Caki2 (cell line): Measurements from ENCODE around the gene HYCC2. TPM values are rescaled to one million over a fixed set of nuclear protein-coding genes. Genes with fewer than 3 reads are reported as not detected.
"Not testable (repeated sequence)": the region's sequence is repeated elsewhere in the genome, so short reads cannot be mapped to it uniquely, and the experiment has no call there.

Source experiments
- DNase-seq: peaks from one replicate; pipeline ENCODE4 v3.0.0-alpha.2; 2015; ENCODE audit warnings: low read depth
- in situ Hi-C: cut with HindIII; loops from 2 replicates; pipeline ENCODE4 v1.10.0; 2016; ENCODE audit warnings: low sequenced_read_pairs, low pct_unique_long_range_greater_than_20kb, mixed read lengths
- total RNA-seq: library from RNA; depleted of rRNA; stranded (reverse); fragments of >200 nt; shearing (Covaris generic); gene quantifications from 2 replicates; pipeline ENCODE4 v1.2.3, GENCODE V29; 2014; ENCODE audit warnings: low replicate concordance; rRNA removed

The HYCC2 gene
- total RNA-seq: 0.70 and 2.8 TPM in 2 replicates

GRCh38 chr2:201071479-201072200 lies at the start of gene HYCC2, which contains the start of gene NDUFB3:
HYCC2 (minus strand) TSS chr2:201071671; CDS start chr2:201024009, 47,662 bp downstream.
NDUFB3 (plus strand) TSS chr2:201072001; CDS start chr2:201078883, 6,882 bp downstream.
- DNase-seq: peak; percentile 97
- in situ Hi-C loops: no loop called here

- DNase-seq: peak; percentile 60
- in situ Hi-C loops: loop anchor here (5.0 kb wide), 1 partner anchor 33 kb away; no protein-coding TSS in a partner anchor
Observed at GRCh38 chr2:201118961-201119854, 47.7 kb upstream of the HYCC2 start.

- DNase-seq: peak; percentile 96
Observed at GRCh38 chr2:201118121-201118960, 46.9 kb upstream of the HYCC2 start.

GRCh38 chr2:201117735-201118094 lies 46.2 kb upstream of the HYCC2 start:
- DNase-seq: not testable (repeated sequence)
- in situ Hi-C loops: loop anchor here (5.0 kb wide), 1 partner anchor 35 kb away; no protein-coding TSS in a partner anchor

More at GRCh38 chr2:201118121-201118960, 46.9 kb upstream of the HYCC2 start:
- in situ Hi-C loops: loop anchor here (5.0 kb wide), 1 partner anchor 34 kb away; no protein-coding TSS in a partner anchor

- DNase-seq: peak; percentile 88
Observed at GRCh38 chr2:201116959-201117734, 45.7 kb upstream of the HYCC2 start.

GRCh38 chr2:201116115-201116958 lies 44.9 kb upstream of the HYCC2 start, which contains the start of gene CFLAR:
CFLAR (plus strand) TSS chr2:201116164; CDS start chr2:201129866, 13,702 bp downstream.
- in situ Hi-C loops: loop anchor here (5.0 kb wide), 1 partner anchor 36 kb away; no protein-coding TSS in a partner anchor

More at GRCh38 chr2:201116959-201117734, 45.7 kb upstream of the HYCC2 start:
- in situ Hi-C loops: loop anchor here (5.0 kb wide), 1 partner anchor 35 kb away; no protein-coding TSS in a partner anchor

GRCh38 chr2:201114846-201115245 lies 43.4 kb upstream of the HYCC2 start:
- in situ Hi-C loops: loop anchor here (5.0 kb wide), 1 partner anchor 37 kb away; no protein-coding TSS in a partner anchor

More at GRCh38 chr2:201116115-201116958, 44.9 kb upstream of the HYCC2 start, which contains the start of gene CFLAR:
- DNase-seq: peak; percentile 88

GRCh38 chr2:201114350-201114749 lies 42.9 kb upstream of the HYCC2 start:
- in situ Hi-C loops: no loop called here
- DNase-seq: peak; percentile 36

More at GRCh38 chr2:201114846-201115245, 43.4 kb upstream of the HYCC2 start:
- DNase-seq: no peak

- in situ Hi-C loops: no loop called here
- no peak for DNase-seq
Observed at GRCh38 chr2:201111096-201111495, 39.6 kb upstream of the HYCC2 start.

- in situ Hi-C loops: no loop called here
- DNase-seq: no peak
Observed at GRCh38 chr2:201110615-201111014, 39.1 kb upstream of the HYCC2 start.

- in situ Hi-C loops: no loop called here
- no peak for DNase-seq
Observed at GRCh38 chr2:201109186-201109585, 37.7 kb upstream of the HYCC2 start.

- in situ Hi-C loops: no loop called here
- DNase-seq: no peak
Observed at GRCh38 chr2:201108341-201108740, 36.9 kb upstream of the HYCC2 start.

- in situ Hi-C loops: no loop called here
- DNase-seq: no peak
Observed at GRCh38 chr2:201107624-201108023, 36.2 kb upstream of the HYCC2 start.

- in situ Hi-C loops: no loop called here
- DNase-seq: no peak
Observed at GRCh38 chr2:201105759-201106158, 34.3 kb upstream of the HYCC2 start.

GRCh38 chr2:201100497-201100896 lies 29.0 kb upstream of the HYCC2 start:
- DNase-seq: no peak
- in situ Hi-C loops: no loop called here

GRCh38 chr2:201093573-201093972 lies 22.1 kb upstream of the HYCC2 start:
- DNase-seq: no peak
- in situ Hi-C loops: no loop called here
